HG03558 (cell line): ENCODE data around the gene FMNL2.

ENCODE experiments used
- ATAC-seq: cut with Tn5 transposase; IDR thresholded peaks from one replicate; pipeline ENCODE4 v1.9.1; 2021; ENCODE audit warnings: moderate number of reproducible peaks; ENCODE audit not compliant: unreplicated experiment; ENCODE audit errors: extremely low read depth

FMNL2 gene

DNA sequence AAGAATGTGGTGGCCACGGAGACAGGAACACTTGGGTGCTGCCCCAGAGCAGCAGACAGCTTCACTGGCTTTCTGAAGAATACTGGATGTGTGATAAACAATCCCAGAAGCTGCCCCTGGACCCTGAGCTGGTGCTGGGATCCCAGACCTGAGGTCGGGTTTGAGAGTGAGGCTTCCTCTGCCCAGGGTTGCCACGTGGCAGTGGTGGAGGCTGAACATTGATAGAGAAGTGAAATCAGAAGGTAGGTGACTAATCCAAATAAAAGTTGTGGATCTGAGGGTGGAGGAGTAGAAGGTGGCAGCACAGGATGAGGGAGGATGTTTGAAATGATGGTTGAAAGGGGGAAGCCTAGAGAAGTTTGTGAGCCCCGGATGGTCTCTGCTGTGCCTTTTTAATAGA lies 64.0 kb downstream of the FMNL2 start:
- ATAC-seq, result no peak

DNA sequence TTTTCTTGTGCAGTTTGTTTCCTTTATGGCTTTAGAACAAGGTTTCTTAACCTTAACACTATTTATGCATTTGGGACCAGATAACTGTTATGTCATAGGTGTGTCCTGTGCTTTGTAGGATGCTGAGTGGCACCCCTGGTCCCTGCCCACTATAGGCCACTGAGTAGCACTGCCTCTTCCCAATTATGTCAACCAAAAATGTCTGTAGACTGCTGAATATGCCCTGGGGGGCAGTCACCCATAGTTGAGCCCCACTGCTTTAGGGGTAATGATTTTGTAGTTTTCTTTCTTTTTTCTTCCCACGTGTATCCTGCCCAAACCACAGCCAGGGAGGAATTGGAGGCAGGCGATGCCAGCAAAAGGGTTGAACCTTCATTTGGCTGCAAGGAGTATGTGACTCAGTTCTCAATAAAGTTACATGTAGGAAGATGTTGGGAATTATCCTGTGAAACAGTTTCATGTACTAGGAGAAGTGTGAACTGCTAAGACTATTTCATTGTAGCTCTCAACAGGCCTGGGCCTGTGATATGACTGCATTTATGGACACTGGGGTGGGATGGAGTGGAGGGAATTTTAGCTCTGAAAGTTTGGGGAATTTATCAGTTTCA lies 65.7 kb downstream of the FMNL2 start:
- ATAC-seq, result no peak

DNA sequence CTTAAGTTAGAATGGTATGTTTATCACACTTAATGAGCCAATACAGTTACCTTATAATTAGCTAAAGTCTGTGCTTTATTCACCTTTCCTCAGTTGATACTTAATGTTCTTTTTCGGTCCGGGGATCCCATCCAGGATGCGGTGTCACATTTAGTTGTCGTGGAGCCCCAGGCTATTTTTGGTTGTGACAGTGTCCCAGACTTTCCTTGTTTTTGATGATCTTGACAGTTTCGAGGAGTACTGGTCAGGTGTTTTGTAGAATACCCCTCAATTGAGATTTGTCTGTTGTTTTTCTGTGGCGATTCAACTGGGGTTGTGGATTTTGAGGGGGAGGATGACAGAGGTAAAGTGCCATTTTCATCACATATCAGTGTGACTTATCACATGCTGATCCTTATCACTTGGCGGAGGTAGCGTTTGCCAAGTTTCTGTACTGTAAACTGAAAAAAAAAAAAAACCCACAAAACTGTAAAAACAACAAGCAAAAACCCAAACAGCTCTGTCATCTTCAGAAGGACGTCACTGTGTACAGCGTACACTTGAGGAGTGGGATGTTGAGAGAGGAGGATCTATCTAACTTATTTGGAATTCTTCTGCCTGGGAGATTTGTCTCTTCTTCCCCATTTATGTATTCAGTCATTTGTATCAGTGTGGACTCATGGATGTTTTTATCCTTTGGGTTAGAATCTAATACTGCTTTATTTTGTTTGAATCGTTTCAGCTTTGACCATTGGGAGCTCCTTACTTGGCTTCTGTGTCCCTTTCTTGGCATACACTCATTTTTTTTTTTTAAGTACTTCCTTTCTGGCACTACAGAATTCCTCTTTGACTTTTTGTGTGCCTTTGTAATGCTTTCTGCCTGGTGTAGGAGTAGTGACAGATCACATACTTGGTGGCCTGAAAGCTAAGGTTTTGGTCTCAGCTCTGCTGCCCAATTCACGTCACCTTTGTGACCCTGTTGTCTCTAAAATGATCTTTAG lies 68.1 kb downstream of the FMNL2 start:
- no peak for ATAC-seq

GRCh38 chr2:152405206-152406118 lies 70.5 kb downstream of the FMNL2 start:
- peak; percentile 18 for ATAC-seq

DNA sequence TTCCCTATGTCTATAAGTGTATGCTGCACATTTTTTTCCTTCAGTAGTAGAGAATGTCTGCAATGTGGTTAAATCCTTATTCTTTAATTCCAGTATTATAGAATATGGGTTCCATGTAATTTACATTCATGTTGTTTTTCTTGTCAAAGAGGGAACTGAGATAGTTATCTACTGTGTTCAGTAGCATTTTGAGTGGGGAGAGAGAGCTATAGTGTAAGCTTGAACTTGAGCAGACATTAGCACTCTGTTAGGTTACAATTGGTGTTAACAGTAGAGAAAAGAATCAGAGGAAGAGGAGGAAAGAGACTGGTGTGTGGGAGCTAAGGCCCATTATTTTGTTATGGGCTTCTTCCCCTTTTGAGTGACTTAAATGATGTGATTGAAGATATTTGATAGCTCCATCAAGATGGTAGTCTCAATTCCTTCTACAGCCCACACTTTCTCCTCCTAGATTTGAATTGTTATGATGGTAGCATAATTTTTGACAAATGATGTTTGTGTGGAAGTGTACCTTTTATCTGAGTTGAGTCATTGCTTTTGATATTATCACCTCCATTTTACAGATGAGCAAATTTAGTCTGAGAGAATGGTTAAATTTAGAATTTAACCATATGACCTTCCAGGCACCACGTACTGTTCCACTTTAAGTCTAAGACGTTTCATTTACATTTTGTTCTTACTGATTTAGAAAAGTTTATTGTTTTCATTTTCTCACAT lies 71.3 kb downstream of the FMNL2 start:
- peak; percentile 49 for ATAC-seq

- ATAC-seq, result no peak
Observed at GRCh38 chr2:152406836-152407161, 71.8 kb downstream of the FMNL2 start.

GRCh38 chr2:152407204-152407721 lies 72.3 kb downstream of the FMNL2 start:
- ATAC-seq, result peak; percentile 61

- ATAC-seq, result no peak
Observed at GRCh38 chr2:152407806-152408205, 72.8 kb downstream of the FMNL2 start.

- no peak for ATAC-seq
Observed at GRCh38 chr2:152408254-152408653, 73.3 kb downstream of the FMNL2 start.

DNA sequence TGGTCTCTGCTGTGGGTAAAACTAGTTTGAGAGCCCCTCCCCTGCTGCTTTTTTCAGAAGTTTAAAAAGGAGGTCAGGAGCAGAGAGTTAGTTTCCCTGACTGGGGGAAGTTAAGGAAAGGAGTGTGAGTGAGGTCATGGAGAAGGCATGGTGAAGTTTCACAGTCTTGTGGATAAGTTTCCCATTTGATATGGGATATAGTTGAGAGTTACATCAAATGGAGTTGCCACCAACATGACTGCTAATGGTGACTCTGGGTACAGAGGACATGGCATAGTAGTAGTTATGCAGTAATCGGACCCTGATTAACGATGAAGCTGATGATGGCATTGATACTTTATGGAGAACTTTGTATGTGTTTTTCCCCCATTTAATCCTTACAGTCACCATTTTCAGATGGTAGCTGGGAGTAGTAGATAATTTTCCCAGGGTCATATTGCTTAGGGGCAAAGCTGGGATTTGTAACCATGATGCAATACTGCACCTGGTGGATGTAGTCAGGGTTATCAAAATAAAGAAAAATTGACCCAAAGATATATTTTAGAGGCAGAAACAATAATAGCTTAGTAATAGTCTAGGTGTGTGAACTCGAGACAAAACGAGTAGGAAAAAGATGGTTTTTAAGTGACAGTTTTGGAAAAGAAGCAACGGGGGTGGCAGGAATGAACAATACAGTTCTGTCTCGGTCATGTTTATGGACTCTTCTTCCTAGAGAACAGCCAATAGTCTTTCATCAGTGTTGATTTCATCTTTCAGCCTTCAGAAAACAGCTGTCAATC lies 74.6 kb downstream of the FMNL2 start:
- no peak for ATAC-seq

DNA sequence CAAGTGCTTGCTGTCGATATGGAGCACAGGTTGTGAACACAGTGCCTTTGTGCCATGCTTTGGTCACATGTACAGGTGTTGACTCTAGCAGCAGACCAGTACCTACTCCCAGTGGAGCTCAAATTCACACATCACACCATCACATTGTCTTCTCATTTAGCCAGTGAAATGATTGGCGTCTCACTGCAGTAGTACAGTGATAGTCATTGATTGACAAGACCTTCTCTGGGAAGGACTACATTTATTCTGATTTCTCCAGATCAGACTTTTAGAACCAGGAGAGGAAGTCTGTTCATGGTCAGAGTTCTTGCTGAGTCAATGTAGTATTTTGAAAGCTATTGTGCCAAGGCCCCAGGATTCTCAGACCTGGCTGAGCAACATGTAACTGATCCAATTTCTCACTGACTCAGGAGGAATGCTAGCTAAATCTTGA lies 75.2 kb downstream of the FMNL2 start:
- no peak for ATAC-seq

- ATAC-seq, result no peak
Observed at GRCh38 chr2:152411154-152411553, 76.2 kb downstream of the FMNL2 start.

GRCh38 chr2:152413228-152414030 lies 78.5 kb downstream of the FMNL2 start:
- no peak for ATAC-seq

GRCh38 chr2:152415231-152415642 lies 80.3 kb downstream of the FMNL2 start:
- ATAC-seq, result no peak

DNA sequence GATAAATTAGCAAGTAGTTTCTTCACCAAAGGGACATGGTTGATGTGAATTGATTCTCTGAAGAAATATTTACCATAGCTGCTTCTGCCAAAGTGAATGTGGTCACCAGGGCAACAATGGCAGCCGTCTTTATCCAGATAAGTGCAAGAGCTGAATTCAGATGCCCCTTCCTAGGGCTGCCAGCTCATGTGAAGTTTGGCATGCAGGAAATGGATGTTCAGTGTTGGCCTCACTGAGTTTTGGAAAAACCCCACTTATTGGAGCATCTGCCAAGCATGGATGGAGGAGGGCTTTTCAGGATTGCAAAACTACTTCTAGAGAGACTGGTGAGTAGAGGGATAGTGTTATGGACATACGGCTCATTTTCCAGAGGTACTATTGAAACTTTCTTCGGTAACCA lies 80.8 kb downstream of the FMNL2 start:
- no peak for ATAC-seq

DNA sequence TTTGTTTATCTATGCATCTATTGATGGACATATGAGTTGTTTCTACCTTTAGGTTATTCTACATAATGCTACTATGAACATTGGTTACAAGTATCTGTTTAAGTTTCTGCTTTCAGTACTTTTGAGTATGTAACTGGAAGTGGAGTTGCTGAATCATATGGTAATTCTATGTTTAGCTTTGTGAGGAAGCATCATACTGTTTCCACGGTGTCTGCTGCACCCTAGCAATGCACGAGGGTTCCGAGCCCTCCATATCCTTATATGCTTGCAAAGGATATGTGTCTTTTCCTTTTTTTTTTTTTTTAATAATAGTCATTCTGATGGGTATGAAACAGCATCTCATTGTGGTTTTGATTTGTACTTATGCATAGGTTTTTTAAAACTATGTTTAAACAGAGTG lies 83.7 kb downstream of the FMNL2 start:
- peak; percentile 31 for ATAC-seq

- no peak for ATAC-seq
Observed at GRCh38 chr2:152419944-152420343, 85.0 kb downstream of the FMNL2 start.

- ATAC-seq, result no peak
Observed at GRCh38 chr2:152420363-152420762, 85.4 kb downstream of the FMNL2 start.
